K562 (cell line): ENCODE measurements around the gene POPDC2. TPM values are rescaled to one million over a fixed set of nuclear protein-coding genes. Genes with fewer than 3 reads are reported as not detected.
"Not testable (repeated sequence)": the region's sequence is repeated elsewhere in the genome, so short reads cannot be mapped to it uniquely, and the experiment has no call there.

Source experiments
- ATAC-seq: fragments of 200-7000 bp; cut with Tn5 transposase; 3 replicates; pipeline ENCODE4 v1.9.1; 2020; ENCODE audit warnings: moderate library complexity
- BruUV-seq: library from RNA; stranded (reverse); fragments of 400-500 nt; replicated peaks from 2 replicates; lab custom pipeline; 2021; lab: Mats Ljungman, UMichigan
- CTCF ChIA-PET: fragments of 300-600 bp; formaldehyde crosslinking; extraction: SDS; loops from one replicate; lab custom pipeline; 2021; ENCODE audit warnings: low intra/inter-chr PET ratio; lab: Yijun Ruan, JAX
- POLR2A ChIA-PET: fragments of 300-600, 350-650 bp; sonication (Branson Sonifier 250); formaldehyde crosslinking; extraction: SDS; loops from one replicate; lab custom pipeline; 2021; ENCODE audit warnings: antibody characterized with exemption, inconsistent platforms; lab: Yijun Ruan, JAX
- DNase-seq, 4 experiments: peaks; one replicate each; pipeline versions ENCODE4 v3.0.0 to v3.0.0-alpha.2; 2011 to 2018; ENCODE audit warnings: low spot score in 3 of 4, mixed read lengths in 3 of 4; ENCODE audit errors: extremely low read depth in 1 of 4
- FAIRE-seq: peaks from 2 replicates; lab custom pipeline; 2011; peaks lifted over from hg19 to GRCh38; lab: Jason Lieb, UNC
- H2AFZ ChIP-seq: 2 replicates; pipeline ENCODE4 v1.6.0; 2011; ENCODE audit warnings: low read depth, low read length, control low read depth, inconsistent platforms
- H3K27ac ChIP-seq: fragments of 200-600 bp; 3 replicates; pipeline ENCODE4 v1.8.0; 2011; ENCODE audit warnings: low read depth, mild to moderate bottlenecking, control low read depth, inconsistent platforms, low read length, moderate library complexity, mixed read lengths; ENCODE audit errors: extremely low read depth
- H3K27me3 ChIP-seq, 2 experiments: fragments of 300-600 bp in 1 of 2; 2 replicates in 1 of 2; 3 replicates in 1 of 2; pipeline versions ENCODE4 v1.6.0 to v1.8.0; 2011; ENCODE audit warnings: inconsistent platforms in 2 of 2, low read length in 2 of 2, mild to moderate bottlenecking in 1 of 2, mixed read lengths in 1 of 2, moderate library complexity in 1 of 2; ENCODE audit not compliant: control insufficient read depth in 2 of 2, insufficient read depth in 2 of 2
- H3K36me3 ChIP-seq: fragments of 300-600 bp; 3 replicates; pipeline ENCODE4 v1.8.0; 2011; ENCODE audit warnings: mild to moderate bottlenecking, low read length, inconsistent platforms; ENCODE audit not compliant: control insufficient read depth, insufficient read depth
- H3K4me1 ChIP-seq, 2 experiments: fragments of 200-600 bp in 1 of 2; replicated peaks in 1 of 2; 2 replicates in 1 of 2; 3 replicates in 1 of 2; pipeline versions ENCODE4 v1.5.1 to v1.8.0; 2011; ENCODE audit warnings: inconsistent platforms in 2 of 2, low read length in 2 of 2, mild to moderate bottlenecking in 1 of 2, mixed read lengths in 1 of 2, moderate library complexity in 1 of 2; ENCODE audit not compliant: control insufficient read depth in 2 of 2, insufficient read depth in 2 of 2
- H3K4me2 ChIP-seq: 2 replicates; pipeline ENCODE4 v1.6.1; 2011; ENCODE audit warnings: low read length, control low read depth, inconsistent platforms, mixed read lengths; ENCODE audit not compliant: insufficient read depth
- H3K4me3 ChIP-seq: fragments of 200-600 bp; sonication (generic), shearing (Covaris generic); 2 replicates; pipeline ENCODE4 v1.5.1; 2016; ENCODE audit warnings: control low read depth, inconsistent platforms
- H3K79me2 ChIP-seq: fragments of 200-600 bp; 3 replicates; pipeline ENCODE4 v1.8.0; 2011; ENCODE audit warnings: low read length, inconsistent platforms; ENCODE audit not compliant: control insufficient read depth, insufficient read depth
- H3K9ac ChIP-seq, 2 experiments: 2 replicates each; pipeline versions ENCODE4 v1.6.0 to v1.6.1; 2011; ENCODE audit warnings: low read depth in 2 of 2, low read length in 2 of 2, control low read depth in 1 of 2, inconsistent platforms in 1 of 2, mild to moderate bottlenecking in 1 of 2, mixed read lengths in 1 of 2; ENCODE audit not compliant: insufficient read depth in 1 of 2
- H3K9me1 ChIP-seq: one replicate; pipeline ENCODE4 v1.6.0; 2011; ENCODE audit warnings: inconsistent platforms, mild to moderate bottlenecking, low read length, moderate library complexity; ENCODE audit not compliant: control insufficient read depth, insufficient read depth
- H3K9me3 ChIP-seq: replicated peaks from 2 replicates; pipeline ENCODE4 v1.5.1; 2011; ENCODE audit warnings: low read depth, low read length, inconsistent platforms; ENCODE audit not compliant: control insufficient read depth, insufficient read depth
- H4K20me1 ChIP-seq: replicated peaks from 2 replicates; pipeline ENCODE4 v1.6.1; 2011; ENCODE audit warnings: low read length, inconsistent platforms, mixed read lengths; ENCODE audit not compliant: control insufficient read depth, insufficient read depth
- ARID1B ChIP-seq: fragments of 450-650 bp; IDR thresholded peaks from 2 replicates; pipeline ENCODE4 v1.6.1; 2016; ENCODE audit warnings: antibody characterized with exemption, mild to moderate bottlenecking, inconsistent platforms
- JUND ChIP-seq, 2 experiments: IDR thresholded peaks; 2 replicates in 1 of 2; 3 replicates in 1 of 2; pipeline ENCODE4 v1.6.1; 2011; ENCODE audit warnings: borderline replicate concordance in 2 of 2, low read depth in 2 of 2, low read length in 2 of 2, improper control_type of control experiment in 1 of 2, missing biosample characterization in 1 of 2, missing genetic modification characterization in 1 of 2, missing genetic modification reagents in 1 of 2
- RHOXF2B ChIP-seq: fragments of 250-450 bp; sonication (Bioruptor Pico); conservative IDR thresholded peaks from 2 replicates; pipeline ENCODE4 v1.5.1; 2021
- SRSF3 ChIP-seq: fragments of 200-400 bp; formaldehyde crosslinking; IDR thresholded peaks from 2 replicates; pipeline ENCODE4 v1.6.1; 2016; ENCODE audit warnings: mild to moderate bottlenecking, low read length, moderate library complexity; ENCODE audit not compliant: insufficient read depth
- WGBS: fragments of 100-300 bp; shearing (Covaris generic); methylation state at CpG from one replicate; pipeline ENCODE4 v1.1.6; 2016; ENCODE audit warnings: low coverage, mixed read lengths; ENCODE audit not compliant: insufficient coverage; ENCODE audit errors: missing lambda C conversion rate; 5-methylcytosine and 5-hydroxymethylcytosine counted together
- in situ Hi-C: fragments of 300-500 bp; cut with MboI; formaldehyde crosslinking; loops from 4 replicates; pipeline ENCODE4 v1.15.0; 2018; ENCODE audit warnings: inconsistent platforms, mixed read lengths
- intact Hi-C: fragments of 100-400 bp; cut with micrococcal nuclease; formaldehyde crosslinking; loops from 2 replicates; pipeline ENCODE4 v1.14.2; 2022
- polyA plus RNA-seq, 8 experiments: library from polyadenylated mRNA; depleted of rRNA in 4 of 8; stranded (reverse) in 5 of 8; unstranded in 3 of 8; fragments of >200 nt; fragmentation: Nextera tagmentation in 2 of 8; fragmentation: Illumina TruSeq in 1 of 8; extraction: Ambion mirVana in 2 of 8; extraction: Trizol in 1 of 8; gene quantifications; 2 replicates each; pipeline versions ENCODE4 v1.2.1 to v1.2.3, GENCODE V29; 2011 to 2014; ENCODE audit warnings: inconsistent platforms in 1 of 8, missing spikeins in 1 of 8
- total RNA-seq, 7 experiments: library from RNA; depleted of rRNA in 6 of 7; stranded (reverse); fragments of >200 nt in 6 of 7; fragmentation: Illumina TruSeq in 2 of 7; extraction: Trizol in 2 of 7; gene quantifications; 2 replicates each; pipeline versions ENCODE4 v1.2.1 to v1.2.3, GENCODE V29; 2011 to 2021; ENCODE audit warnings: low replicate concordance in 1 of 7
- TF ChIP-seq, protein P1 (sequence below): sonication (generic); IDR thresholded peaks from 2 replicates; pipeline ENCODE4 v1.6.1; 2016
- TF ChIP-seq, protein P2 (sequence below): fragments of 450-650 bp; IDR thresholded peaks from 2 replicates; pipeline ENCODE4 v1.6.1; 2017; ENCODE audit warnings: antibody characterized with exemption, mild to moderate bottlenecking

The POPDC2 gene
- total and polyA plus RNA-seq, 9 of the 15 experiments (the other 6 are each of a cell fraction or from before 2014, with no cell fraction given) = 0.08 to 0.32 (median 0.13) TPM; not detected in 4

DNA sequence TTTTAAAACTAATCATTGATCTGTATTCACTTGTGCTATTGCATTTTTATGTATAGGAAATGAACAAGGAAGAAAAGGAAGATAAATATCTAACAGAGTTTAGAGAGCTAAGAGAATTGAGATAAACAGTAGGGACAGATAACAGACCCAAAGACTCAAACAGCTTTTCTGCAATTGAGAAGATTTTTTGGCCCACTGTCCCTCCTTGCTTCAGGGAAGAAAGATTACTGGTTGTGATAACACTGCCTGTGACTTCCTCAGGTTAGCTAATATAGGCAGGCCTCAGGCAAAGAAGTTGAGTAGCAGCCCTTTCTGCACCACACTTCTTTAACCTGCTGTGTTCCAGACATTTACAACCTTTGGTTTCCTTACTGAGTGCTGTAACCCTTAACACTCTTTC lies 19.5 kb upstream of the POPDC2 start (continued):
- TF ChIP-seq, protein P1, sequence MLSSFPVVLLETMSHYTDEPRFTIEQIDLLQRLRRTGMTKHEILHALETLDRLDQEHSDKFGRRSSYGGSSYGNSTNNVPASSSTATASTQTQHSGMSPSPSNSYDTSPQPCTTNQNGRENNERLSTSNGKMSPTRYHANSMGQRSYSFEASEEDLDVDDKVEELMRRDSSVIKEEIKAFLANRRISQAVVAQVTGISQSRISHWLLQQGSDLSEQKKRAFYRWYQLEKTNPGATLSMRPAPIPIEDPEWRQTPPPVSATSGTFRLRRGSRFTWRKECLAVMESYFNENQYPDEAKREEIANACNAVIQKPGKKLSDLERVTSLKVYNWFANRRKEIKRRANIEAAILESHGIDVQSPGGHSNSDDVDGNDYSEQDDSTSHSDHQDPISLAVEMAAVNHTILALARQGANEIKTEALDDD = peak; percentile 57; the same call in 1 of the 2 replicates
- TF ChIP-seq RHOXF2B (no peak), ARID1B (0 out of 2 replicates have a peak, but pooled peaks have one; percentile 14), JUND (IDR thresholded peaks at IDR 0.05; ENCODE audit: borderline replicate concordance, low read depth, low read length) (peak; percentile 28; the same call in 1 of the 2 replicates), JUND (tag; IDR thresholded peaks at IDR 0.05; ENCODE audit: borderline replicate concordance, low read depth, low read length) (no peak; the same call in 2 of the 3 replicates), SRSF3 (no peak)
- TF ChIP-seq, protein P2, sequence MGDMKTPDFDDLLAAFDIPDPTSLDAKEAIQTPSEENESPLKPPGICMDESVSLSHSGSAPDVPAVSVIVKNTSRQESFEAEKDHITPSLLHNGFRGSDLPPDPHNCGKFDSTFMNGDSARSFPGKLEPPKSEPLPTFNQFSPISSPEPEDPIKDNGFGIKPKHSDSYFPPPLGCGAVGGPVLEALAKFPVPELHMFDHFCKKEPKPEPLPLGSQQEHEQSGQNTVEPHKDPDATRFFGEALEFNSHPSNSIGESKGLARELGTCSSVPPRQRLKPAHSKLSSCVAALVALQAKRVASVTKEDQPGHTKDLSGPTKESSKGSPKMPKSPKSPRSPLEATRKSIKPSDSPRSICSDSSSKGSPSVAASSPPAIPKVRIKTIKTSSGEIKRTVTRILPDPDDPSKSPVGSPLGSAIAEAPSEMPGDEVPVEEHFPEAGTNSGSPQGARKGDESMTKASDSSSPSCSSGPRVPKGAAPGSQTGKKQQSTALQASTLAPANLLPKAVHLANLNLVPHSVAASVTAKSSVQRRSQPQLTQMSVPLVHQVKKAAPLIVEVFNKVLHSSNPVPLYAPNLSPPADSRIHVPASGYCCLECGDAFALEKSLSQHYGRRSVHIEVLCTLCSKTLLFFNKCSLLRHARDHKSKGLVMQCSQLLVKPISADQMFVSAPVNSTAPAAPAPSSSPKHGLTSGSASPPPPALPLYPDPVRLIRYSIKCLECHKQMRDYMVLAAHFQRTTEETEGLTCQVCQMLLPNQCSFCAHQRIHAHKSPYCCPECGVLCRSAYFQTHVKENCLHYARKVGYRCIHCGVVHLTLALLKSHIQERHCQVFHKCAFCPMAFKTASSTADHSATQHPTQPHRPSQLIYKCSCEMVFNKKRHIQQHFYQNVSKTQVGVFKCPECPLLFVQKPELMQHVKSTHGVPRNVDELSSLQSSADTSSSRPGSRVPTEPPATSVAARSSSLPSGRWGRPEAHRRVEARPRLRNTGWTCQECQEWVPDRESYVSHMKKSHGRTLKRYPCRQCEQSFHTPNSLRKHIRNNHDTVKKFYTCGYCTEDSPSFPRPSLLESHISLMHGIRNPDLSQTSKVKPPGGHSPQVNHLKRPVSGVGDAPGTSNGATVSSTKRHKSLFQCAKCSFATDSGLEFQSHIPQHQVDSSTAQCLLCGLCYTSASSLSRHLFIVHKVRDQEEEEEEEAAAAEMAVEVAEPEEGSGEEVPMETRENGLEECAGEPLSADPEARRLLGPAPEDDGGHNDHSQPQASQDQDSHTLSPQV = no peak

DNA sequence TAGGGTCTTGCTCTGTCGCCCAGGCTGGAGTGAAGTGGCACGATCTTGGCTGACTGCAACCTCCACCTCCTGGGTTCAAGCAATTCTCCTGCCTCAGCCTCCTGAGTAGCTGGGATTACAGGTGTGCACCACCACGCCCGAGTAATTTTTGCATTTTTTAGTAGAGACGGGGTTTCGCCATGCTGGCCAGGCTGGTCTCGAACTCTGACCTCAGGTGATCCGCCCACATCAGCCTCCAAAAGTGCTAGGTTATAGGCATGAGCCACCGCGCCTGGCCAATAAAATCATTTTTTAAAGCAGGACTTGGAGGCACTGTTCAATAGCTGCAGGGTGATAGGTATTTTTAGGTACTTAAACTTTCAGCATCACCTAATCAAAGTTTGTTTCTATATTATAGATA lies 17.8 kb upstream of the POPDC2 start:
- H3K27ac ChIP-seq, H3K4me3 ChIP-seq, FAIRE-seq, H3K4me2 ChIP-seq, H3K4me1 ChIP-seq, H2AFZ ChIP-seq, H3K27me3 ChIP-seq, ATAC-seq, H3K9me3 ChIP-seq, CTCF ChIA-PET, DNase-seq, H3K9me1 ChIP-seq, H4K20me1 ChIP-seq, H3K9ac ChIP-seq, BruUV-seq: not testable (repeated sequence)
- POLR2A ChIA-PET = interaction anchor here (0.6 kb wide), 2 partner anchors 32 to 185 kb away, joined by 3 read pairs; no protein-coding TSS in a partner anchor
- H3K36me3 ChIP-seq = peaks cover 17% of the 10 kb centered on the region; the same call in 2 of the 3 replicates
- peaks cover 17% of the 10 kb centered on the region for H3K79me2 ChIP-seq
- WGBS = 97% methylated on average over 6 of the region's 10 CpGs
- intact Hi-C loops = loop anchor here (5.0 kb wide), 3 partner anchors 41 to 176 kb away; partner anchors contain the start of gene CD80
- in situ Hi-C loops = loop anchor here (25.0 kb wide), 2 partner anchors 541 to 791 kb away; partner anchors contain the start of gene TEX55
